Activated CD4-positive, CD25-positive, alpha-beta regulatory T cell (primary cell): ENCODE data around the gene PCID2.
A peak's percentile ranks its signal among the peaks of the same experiment; 100 is the strongest.

Experiments
- DNase-seq, 4 experiments: peaks; one replicate each; lab custom pipeline; 2025; lab: John Stamatoyannopoulos, UW

PCID2 gene

GRCh38 chr13:113187263-113187669, 21.2 kb downstream of the PCID2 start:
- DNase-seq, result peak in 2 of 4 experiments; percentile 12 to 27

GRCh38 chr13:113186061-113186900, 22.2 kb downstream of the PCID2 start:
- DNase-seq, result no peak

- DNase-seq, result no peak
Measured at GRCh38 chr13:113184568-113185440, 23.7 kb downstream of the PCID2 start.

GRCh38 chr13:113183450-113184129, 24.9 kb downstream of the PCID2 start:
- DNase-seq, result no peak

GRCh38 chr13:113182046-113182445, 26.4 kb downstream of the PCID2 start:
- no peak for DNase-seq

- no peak for DNase-seq
Measured at GRCh38 chr13:113179374-113180230, 28.9 kb downstream of the PCID2 start.

- DNase-seq, result no peak
Measured at GRCh38 chr13:113178896-113179167, 29.6 kb downstream of the PCID2 start.

GRCh38 chr13:113178070-113178895, 30.2 kb downstream of the PCID2 start:
- DNase-seq, result no peak

- DNase-seq, result no peak
Measured at GRCh38 chr13:113176822-113177221, 31.6 kb downstream of the PCID2 start.

GRCh38 chr13:113176280-113176679, 32.2 kb downstream of the PCID2 start:
- DNase-seq, result peak in 1 of 4 experiments; percentile 33

- no peak for DNase-seq
Measured at GRCh38 chr13:113172419-113172926, 36.0 kb downstream of the PCID2 start.

- no peak for DNase-seq
Measured at GRCh38 chr13:113171250-113172125, 37.0 kb downstream of the PCID2 start.

- no peak for DNase-seq
Measured at GRCh38 chr13:113170511-113170910, 38.0 kb downstream of the PCID2 start.

- no peak for DNase-seq
Measured at GRCh38 chr13:113169277-113170272, 38.9 kb downstream of the PCID2 start.

GRCh38 chr13:113168211-113168610, 40.3 kb downstream of the PCID2 start:
- DNase-seq, result no peak

- DNase-seq, result no peak
Measured at GRCh38 chr13:113167575-113167974, 40.9 kb downstream of the PCID2 start.

GRCh38 chr13:113167155-113167554, 41.3 kb downstream of the PCID2 start:
- DNase-seq, result no peak

GRCh38 chr13:113166681-113167080, 41.8 kb downstream of the PCID2 start:
- DNase-seq, result no peak
